Skin of body (tissue), 2 donors: ENCODE measurements around the gene HELZ. TPM values are rescaled to one million over a fixed set of nuclear protein-coding genes. Genes with fewer than 3 reads are reported as not detected.
"Not testable (repeated sequence)": the region's sequence is repeated elsewhere in the genome, so short reads cannot be mapped to it uniquely, and the experiment has no call there.

Experiments
- DNase-seq: peaks from one replicate; lab custom pipeline; 2025; lab: John Stamatoyannopoulos, UW
- total RNA-seq: library from RNA; depleted of rRNA; stranded (reverse); fragments of >200 nt; gene quantifications from one replicate; pipeline ENCODE4 v1.2.3, GENCODE V29; 2014

Gene HELZ
- total RNA-seq, 1 donor from 2014 or later: 70.5 TPM

- no peak for DNase-seq
Observed at GRCh38 chr17:67145183-67145805, 99.7 kb downstream of the HELZ start.

- DNase-seq: no peak
Observed at GRCh38 chr17:67143318-67143717, 101.7 kb downstream of the HELZ start.

- DNase-seq: not testable (repeated sequence)
Observed at GRCh38 chr17:67142030-67142429, 103.0 kb downstream of the HELZ start.

- DNase-seq: no peak
Observed at GRCh38 chr17:67139784-67140665, 105.0 kb downstream of the HELZ start.

DNA sequence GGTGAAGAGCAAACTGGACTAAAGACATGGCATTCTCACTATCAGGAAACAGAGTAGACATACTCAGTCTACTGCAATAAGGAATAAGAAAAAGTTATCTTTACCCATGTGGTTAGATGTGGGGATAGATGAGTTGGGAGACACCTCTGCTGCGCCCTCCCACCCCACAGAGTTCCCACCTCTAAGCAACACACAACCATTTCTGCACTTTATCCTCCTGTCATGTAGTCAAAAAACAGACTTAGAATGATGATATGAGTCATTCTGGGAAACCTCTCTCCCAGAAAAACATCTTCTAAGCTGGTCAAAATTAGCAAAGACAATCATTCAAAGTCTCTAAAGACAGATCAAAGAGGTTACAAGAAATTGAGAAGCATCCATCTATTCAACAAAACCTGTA lies 105.7 kb downstream of the HELZ start:
- no peak for DNase-seq

GRCh38 chr17:67138392-67138791 lies 106.6 kb downstream of the HELZ start:
- DNase-seq: no peak

- DNase-seq: no peak
Observed at GRCh38 chr17:67137860-67138259, 107.1 kb downstream of the HELZ start.

DNA sequence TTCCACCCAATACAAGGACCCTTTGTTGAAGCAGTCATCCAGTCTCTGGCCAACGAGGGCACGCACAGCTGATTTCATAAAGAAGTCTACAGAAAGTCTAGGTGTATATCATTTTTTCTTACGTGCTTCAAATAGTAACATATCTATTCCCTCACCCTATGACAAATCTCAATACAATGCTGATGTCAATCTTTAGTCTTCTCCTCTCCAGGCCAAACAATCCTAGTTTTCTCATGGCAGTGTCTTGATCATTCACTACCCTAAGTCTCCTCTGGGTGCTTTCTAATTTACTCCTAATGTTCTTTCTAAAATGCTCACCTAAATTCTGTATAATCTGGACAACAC lies 108.0 kb downstream of the HELZ start:
- DNase-seq: no peak

DNA sequence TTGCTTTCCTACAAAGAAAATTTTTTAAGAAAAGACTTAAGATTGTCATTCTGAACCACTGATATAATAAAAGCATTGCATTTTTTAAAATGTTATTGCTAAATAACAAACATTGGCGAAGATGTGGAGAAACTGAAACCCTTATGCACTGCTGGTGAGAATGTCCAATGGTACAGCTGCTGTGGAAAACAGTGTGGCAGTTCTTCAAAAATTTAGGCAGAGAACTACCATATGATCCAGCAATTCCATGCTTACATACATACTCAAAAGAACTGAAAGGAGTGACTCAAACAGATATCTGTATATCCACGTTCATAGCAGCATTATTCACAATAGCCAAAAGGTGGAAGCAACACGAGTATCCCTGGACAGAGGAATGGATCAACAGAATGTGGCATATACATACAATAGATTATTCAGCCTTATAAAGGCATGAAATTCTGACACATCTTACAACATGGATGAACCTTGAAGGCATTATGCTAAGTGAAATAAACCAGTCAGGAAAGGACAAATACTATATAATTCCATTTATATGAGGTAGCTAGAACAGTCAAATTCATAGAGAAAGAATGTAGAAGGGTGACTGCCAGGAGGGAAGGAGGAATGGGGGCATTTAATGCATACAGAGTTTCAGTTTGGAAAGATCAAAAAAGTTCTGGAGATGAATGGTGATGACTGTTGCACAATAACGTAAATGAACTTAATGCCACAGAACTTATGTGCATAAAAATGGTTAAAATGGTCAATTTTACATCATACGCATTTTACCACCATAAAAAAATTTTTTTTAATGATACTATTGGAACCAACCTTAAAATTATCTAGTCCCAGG lies 108.6 kb downstream of the HELZ start:
- DNase-seq: no peak

GRCh38 chr17:67133161-67133560 lies 111.8 kb downstream of the HELZ start:
- DNase-seq: no peak

DNA sequence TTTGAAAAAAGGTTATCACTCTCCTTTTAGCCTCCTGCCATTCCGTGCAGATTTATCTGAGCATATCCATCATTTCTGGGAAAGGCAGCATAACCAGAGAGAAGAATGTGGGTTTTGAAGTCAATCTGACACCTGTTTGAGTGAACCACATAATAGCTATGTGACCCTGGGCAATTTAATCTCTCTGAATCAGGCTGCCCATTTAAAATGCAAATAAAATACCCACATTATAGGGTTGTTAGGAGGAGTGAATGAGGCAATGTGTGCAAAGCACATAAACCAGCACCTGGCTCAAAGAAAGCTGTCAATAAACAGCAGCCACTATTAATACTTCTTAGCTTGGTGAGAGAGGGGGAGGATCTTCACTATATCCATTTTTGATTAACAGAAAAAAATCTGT lies 112.6 kb downstream of the HELZ start:
- no peak for DNase-seq

GRCh38 chr17:67130768-67131167 lies 114.2 kb downstream of the HELZ start:
- no peak for DNase-seq

- DNase-seq: no peak
Observed at GRCh38 chr17:67129283-67129682, 115.7 kb downstream of the HELZ start.

GRCh38 chr17:67128700-67129099 lies 116.3 kb downstream of the HELZ start:
- DNase-seq: no peak

DNA sequence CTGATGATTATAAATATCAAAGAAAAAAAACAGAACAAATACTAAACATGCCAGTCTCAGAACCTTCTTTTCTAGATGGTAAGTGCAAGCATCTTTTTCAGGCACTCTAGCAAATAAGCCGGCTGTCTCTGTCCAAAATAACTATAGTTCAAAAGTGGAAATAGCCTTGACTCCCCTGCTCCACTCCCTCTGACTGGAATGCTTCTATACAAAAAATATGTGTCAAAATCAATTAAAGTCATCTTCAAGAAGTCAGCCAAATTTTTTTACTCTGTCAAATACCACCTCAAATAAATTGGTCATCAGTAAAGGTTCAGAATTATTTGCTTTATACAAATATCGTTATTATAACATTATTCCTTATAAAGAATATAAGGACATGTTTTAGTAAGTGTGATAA lies 117.1 kb downstream of the HELZ start:
- no peak for DNase-seq

- no peak for DNase-seq
Observed at GRCh38 chr17:67126983-67127382, 118.0 kb downstream of the HELZ start.

- not testable (repeated sequence) for DNase-seq
Observed at GRCh38 chr17:67126543-67126942, 118.5 kb downstream of the HELZ start.

DNA sequence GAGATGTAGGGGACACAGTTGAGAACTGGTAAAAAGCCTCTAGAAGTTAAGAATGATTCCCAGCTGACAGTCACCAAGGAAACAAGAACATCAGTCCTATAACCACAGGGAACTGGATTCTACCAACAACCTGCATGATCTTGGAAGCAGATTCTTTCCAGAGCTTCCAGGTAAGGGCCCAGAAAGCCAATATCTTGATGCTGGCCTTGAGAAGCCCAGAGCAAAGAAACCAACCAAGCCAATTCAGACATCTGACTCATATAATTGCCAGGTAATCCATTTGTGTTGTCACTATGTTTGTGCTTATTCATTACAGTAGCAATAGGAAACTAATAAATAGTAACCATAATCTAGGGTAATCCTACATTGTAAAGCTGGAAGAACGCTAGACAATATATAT lies 119.1 kb downstream of the HELZ start:
- no peak for DNase-seq

DNA sequence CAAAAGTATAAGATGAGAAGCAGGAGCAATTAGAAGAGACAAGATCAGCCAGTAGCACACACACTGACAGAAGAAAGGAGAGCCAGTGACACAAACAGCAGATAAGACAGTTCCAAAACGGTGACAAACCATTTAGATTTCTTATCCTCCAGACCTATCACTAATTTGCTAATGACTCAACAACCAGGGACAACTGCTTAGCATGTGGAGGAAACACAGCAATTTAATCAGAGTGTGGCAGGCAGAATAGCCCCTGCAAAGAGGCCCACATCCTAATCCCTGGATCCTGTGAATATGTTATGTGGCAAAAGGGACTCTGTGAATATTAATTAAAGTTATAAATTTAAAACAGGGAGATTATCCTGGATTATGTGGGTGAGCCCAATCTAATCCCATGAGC lies 119.6 kb downstream of the HELZ start:
- DNase-seq: no peak

GRCh38 chr17:67124450-67125148 lies 120.4 kb downstream of the HELZ start:
- no peak for DNase-seq

DNA sequence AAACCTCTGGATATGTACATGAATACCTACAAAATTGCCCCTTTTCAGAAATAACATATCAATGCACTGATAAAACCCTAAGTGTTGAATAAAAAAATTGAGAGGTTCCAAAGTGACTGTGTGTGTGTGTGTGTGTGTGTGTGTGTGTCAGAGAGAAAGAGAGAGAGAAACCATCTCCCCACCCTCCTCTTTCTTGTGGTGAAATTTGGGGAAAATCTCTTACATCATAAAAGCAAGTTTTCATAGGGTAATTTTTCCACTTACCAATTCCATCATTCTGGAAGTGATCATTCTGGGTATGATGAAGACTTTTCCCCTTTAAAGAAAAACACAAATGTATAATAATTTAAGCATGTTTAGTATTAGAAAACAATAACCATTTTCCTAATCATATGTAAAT lies 121.3 kb downstream of the HELZ start:
- DNase-seq: no peak
